Erythroblast (primary cell): ENCODE data around the gene ZNF469.

Source experiments
- DNase-seq, 2 experiments: peaks; one replicate each; lab custom pipeline; 2025; lab: John Stamatoyannopoulos, UW
- GATA1 ChIP-seq: IDR thresholded peaks from 2 replicates; pipeline ENCODE4 v1.6.1; 2011; ENCODE audit warnings: low read depth, mild to moderate bottlenecking, control low read depth, low read length, moderate library complexity
- POLR2A ChIP-seq: IDR thresholded peaks from 2 replicates; pipeline ENCODE4 v1.6.1; 2011; ENCODE audit warnings: mild to moderate bottlenecking, low read length

The ZNF469 gene

GRCh38 chr16:88383401-88384221 is 852 bp downstream of the ZNF469 start:
- TF ChIP-seq GATA1 (no peak), POLR2A (no peak)
- peak in 1 of 2 experiments; percentile 24 for DNase-seq

GRCh38 chr16:88384222-88385111 is 1.7 kb downstream of the ZNF469 start:
- TF ChIP-seq GATA1 = no peak
- TF ChIP-seq POLR2A = no peak
- DNase-seq = no peak

GRCh38 chr16:88385112-88385594 is 2.4 kb downstream of the ZNF469 start:
- TF ChIP-seq POLR2A (no peak), GATA1 (no peak)
- DNase-seq = no peak

GRCh38 chr16:88385831-88386815 is 3.4 kb downstream of the ZNF469 start:
- no peak for DNase-seq

GRCh38 chr16:88387180-88387765 is 4.5 kb downstream of the ZNF469 start:
- no peak for TF ChIP-seq GATA1
- TF ChIP-seq POLR2A = no peak
- DNase-seq = no peak

More at GRCh38 chr16:88385831-88386815, 3.4 kb downstream of the ZNF469 start:
- TF ChIP-seq GATA1 (no peak), POLR2A (no peak)

GRCh38 chr16:88387941-88388627 is 5.3 kb downstream of the ZNF469 start:
- DNase-seq = no peak
- TF ChIP-seq GATA1 (no peak), POLR2A (no peak)

GRCh38 chr16:88389191-88389590 is 6.4 kb downstream of the ZNF469 start:
- TF ChIP-seq POLR2A (no peak), GATA1 (no peak)
- DNase-seq = no peak

GRCh38 chr16:88389621-88390160 is 6.9 kb downstream of the ZNF469 start:
- TF ChIP-seq POLR2A = no peak
- no peak for TF ChIP-seq GATA1
- DNase-seq = no peak

GRCh38 chr16:88390265-88390664 is 7.5 kb downstream of the ZNF469 start:
- no peak for TF ChIP-seq GATA1
- TF ChIP-seq POLR2A = no peak
- no peak for DNase-seq

- DNase-seq = no peak
- TF ChIP-seq POLR2A = no peak
- TF ChIP-seq GATA1 = no peak
Measured at GRCh38 chr16:88390735-88391134, 8.0 kb downstream of the ZNF469 start.

GRCh38 chr16:88391144-88391850 is 8.5 kb downstream of the ZNF469 start:
- no peak for DNase-seq
- TF ChIP-seq GATA1 (no peak), POLR2A (no peak)

GRCh38 chr16:88392111-88392510 is 9.4 kb downstream of the ZNF469 start:
- TF ChIP-seq POLR2A (no peak), GATA1 (no peak)
- DNase-seq = no peak
